Esophagus muscularis mucosa (tissue), 4 donors: ENCODE results near the gene MYO9B.

ENCODE experiments used
- CTCF ChIP-seq, 3 experiments: fragments of 200-600 bp in 2 of 3; fragments of 450-650 bp in 1 of 3; sonication (generic) in 2 of 3; IDR thresholded peaks; one replicate each; pipeline ENCODE4 v1.5.1; 2017 to 2019; ENCODE audit warnings: antibody characterized with exemption in 3 of 3, mild to moderate bottlenecking in 2 of 3, moderate library complexity in 1 of 3
- EP300 ChIP-seq: sonication (generic); formaldehyde crosslinking; IDR thresholded peaks from one replicate; pipeline ENCODE4 v1.6.1; 2017; ENCODE audit warnings: antibody characterized with exemption
- POLR2AphosphoS5 ChIP-seq, 2 donors: sonication (generic); formaldehyde crosslinking; IDR thresholded peaks; one replicate each; pipeline ENCODE4 v1.6.1; 2017; ENCODE audit warnings: antibody characterized with exemption in 2 of 2

GRCh38 chr19:17156296-17156946 is 80.8 kb downstream of the MYO9B start:
- TF ChIP-seq EP300 (no peak), POLR2AphosphoS5 (IDR thresholded peaks at IDR 0.05) (no peak), CTCF (IDR thresholded peaks at IDR 0.05) (no peak)
